DMS153 treated with DMSO at 0.1 percent for 48 hours (cell line): Measurements from ENCODE around the gene MRFAP1.
"Not testable (repeated sequence)": the region's sequence is repeated elsewhere in the genome, so short reads cannot be mapped to it uniquely, and the experiment has no call there.

Experiments
- DNase-seq: peaks from one replicate; lab custom pipeline; 2025; ENCODE audit not compliant: unreplicated experiment; lab: John Stamatoyannopoulos, UW

Gene MRFAP1

DNA sequence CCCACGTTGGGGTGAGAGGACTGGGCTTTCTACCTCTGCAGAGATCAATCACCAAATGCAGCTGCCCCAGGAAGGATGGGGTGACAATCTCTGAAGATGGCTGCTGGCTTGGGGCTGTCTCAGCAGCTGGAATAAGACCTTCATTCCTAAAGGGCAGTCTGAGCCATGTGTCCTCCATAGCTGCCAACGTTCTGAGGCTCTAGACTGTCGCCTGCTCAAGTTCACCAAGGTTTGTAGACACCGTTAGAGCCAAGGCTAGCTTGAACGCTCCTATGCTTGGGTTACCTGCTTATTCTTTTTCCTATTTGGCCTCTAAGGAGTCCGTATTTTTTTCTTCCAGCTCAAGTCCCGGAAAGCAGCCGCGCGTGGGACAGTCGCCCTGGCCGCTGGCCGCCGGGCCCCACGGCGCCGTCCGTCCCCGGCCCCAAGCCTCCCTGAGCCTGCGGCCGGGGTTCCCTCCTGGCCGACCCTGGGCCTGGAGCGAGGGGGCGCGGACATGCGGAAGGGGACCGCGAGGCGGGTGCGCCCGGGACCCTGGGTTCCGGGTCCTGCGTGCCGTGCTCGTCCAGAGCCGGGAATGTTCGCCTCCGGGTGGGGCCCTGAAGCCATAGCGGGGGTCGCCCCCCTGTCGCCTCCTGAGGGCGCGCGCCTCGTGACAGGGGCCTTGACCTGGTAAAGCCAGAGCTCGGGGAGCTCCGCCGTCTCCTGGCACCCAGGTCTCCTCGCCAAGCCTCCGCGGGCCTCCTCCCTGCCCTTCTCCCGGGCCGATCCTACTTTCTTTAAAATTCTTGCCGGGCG, 23.3 kb downstream of the MRFAP1 start:
- no peak for DNase-seq

GRCh38 chr4:6665320-6665654, 24.8 kb downstream of the MRFAP1 start:
- no peak for DNase-seq

- no peak for DNase-seq
Measured at GRCh38 chr4:6668391-6668790, 27.9 kb downstream of the MRFAP1 start.

DNA sequence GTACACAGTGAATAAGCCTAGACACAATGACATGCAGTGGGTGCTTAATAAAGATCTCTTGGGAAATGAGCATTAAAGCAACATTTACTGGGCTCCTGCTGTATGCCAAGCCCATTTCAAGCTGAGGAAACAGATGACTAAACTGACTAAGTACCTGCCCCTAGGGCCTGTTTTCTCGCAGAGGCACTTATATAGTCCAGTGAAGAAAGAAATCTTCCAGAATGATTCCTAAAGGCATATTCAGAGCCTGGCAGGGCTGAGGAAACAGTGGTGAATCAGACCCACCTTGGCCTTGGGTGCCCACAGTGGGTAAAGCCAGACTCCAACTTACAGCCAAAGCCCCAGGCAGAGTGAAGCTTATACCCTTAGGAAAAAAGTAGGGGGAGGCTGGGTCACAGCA, 31.2 kb downstream of the MRFAP1 start:
- no peak for DNase-seq

DNA sequence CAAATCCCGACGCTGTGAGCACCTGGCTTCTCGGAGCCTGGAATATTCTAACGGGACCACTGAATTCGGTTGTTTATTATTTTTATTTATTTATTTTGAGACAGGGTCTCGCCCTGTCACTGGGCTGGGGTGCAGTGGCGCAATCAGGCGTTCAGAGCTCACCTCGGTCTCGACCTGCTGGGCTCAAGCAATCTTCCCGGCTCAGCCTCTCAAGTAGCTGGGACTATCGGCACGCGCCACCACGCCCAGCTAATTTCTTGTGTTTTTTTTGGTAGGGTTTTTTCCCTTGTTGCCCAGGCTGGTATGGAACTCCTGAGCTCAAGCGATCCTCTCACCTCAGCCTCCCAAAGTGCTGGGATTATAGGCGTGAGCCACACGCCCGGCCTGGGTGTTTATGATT, 31.6 kb downstream of the MRFAP1 start:
- no peak for DNase-seq

DNA sequence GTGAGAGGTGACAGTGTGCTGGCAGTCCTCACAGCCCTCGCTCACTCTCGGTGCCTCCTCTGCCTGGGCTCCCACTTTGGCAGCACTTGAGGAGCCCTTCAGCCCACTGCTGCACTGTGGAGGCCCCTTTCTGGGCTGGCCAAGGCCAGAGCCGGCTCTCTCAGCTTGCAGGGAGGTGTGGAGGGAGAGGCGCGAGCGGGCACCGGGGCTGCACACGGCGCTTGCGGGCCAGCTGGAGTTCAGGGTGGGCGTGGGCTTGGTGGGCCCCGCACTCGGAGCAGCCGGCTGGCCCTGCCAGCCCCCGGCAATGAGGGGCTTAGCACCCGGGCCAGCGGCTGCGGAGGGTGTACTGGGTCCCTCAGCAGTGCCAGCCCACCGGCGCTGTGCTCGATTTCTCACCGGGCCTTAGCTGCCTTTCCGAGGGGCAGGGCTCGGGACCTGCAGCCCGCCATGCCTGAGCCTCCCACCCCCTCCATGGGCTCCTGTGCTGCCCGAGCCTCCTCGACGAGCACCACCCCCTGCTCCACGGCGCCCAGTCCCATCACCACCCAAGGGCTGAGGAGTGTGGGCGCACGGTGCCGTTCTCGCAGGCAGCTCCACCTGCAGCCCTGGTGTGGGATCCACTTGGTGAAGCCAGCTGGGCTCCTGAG, 32.2 kb downstream of the MRFAP1 start:
- not testable (repeated sequence) for DNase-seq

DNA sequence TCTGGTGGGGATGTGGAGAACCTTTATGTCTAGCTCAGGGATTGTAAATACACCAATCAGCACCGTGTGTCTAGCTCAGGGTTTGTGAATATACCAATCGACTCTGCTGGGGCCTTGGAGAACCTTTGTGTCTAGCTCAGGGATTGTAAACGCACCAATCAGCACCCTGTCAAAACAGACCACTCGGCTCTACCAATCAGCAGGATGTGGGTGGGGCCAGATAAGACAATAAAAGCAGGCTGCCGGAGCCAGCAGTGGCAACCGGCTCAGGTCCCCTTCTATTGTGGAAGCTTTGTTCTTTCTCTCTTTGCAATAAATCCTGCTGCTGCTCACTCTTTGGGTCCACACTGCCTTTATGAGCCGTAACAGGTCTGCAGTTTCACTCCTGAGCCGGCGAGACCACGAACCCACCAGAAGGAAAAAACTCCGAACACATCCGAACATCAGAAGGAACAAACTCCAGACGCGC, 32.7 kb downstream of the MRFAP1 start:
- not testable (repeated sequence) for DNase-seq

- DNase-seq, result peak; percentile 44
Measured at GRCh38 chr4:6673660-6674499, 33.4 kb downstream of the MRFAP1 start.

DNA sequence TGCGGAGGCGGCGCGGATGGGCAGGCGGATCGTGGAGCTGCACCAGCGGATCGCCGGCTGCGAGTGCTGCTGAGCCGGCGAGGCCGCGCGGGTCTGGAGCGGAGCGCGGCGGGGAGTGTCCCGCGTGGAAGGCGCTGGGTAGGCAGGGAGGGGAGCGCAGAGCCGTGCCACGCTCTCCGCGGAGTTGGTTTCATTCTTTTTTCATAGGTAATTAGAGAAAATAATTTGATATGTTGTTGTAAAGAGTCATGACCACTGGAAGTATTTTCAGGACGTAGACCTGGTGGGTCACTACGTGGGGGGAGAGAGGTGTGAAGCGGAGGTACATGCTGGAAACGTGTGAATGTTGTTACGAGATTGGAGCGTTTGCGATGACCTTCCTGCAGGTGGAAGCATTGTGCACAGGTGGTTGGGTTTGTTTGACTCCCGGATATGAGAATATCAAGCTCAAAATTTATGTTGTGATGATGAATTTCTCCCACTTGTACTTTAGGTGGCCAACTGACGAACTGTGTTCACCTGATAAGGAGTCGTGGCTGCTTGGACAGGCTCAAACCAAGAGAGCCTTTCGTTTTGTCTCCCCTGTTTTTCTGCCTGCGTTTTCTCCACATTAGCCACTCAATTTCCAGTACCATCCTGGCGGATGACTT, 34.1 kb downstream of the MRFAP1 start:
- no peak for DNase-seq

GRCh38 chr4:6676722-6677558, 36.5 kb downstream of the MRFAP1 start:
- DNase-seq, result no peak

DNA sequence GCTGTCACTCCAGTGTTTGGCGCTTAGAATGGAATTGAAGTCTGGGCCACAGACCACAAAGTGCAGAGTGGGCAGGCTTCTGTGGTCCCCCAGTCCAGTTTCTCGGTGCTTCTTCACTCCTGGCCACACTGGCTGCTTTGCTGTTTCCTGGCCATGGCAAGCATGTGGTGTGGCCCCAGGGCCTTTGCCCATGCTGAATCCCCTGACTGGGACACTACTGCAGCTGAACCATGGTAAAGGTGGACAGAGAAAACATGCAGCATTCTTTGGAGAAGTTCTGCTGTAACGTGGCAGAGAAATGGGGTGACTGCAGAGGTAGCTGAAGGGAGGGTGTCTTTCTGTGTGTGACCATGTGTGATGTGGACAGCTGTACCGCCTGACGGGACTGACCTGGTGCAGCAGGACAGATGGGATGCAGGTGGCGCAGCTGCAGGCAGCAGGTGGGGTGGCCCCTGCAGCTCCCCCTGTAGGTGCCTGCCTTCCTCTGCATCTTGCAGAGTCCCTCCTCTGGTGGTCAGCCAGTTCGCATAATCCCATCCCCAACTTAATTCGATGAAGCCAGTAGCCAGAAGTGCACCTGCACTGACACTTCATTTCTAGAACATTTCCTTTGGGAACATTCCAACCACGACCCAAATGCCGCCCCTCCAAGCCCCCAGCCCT, 40.0 kb downstream of the MRFAP1 start:
- DNase-seq, result no peak

GRCh38 chr4:6681191-6681590, 40.7 kb downstream of the MRFAP1 start:
- DNase-seq, result no peak

- no peak for DNase-seq
Measured at GRCh38 chr4:6682862-6683590, 42.5 kb downstream of the MRFAP1 start.

DNA sequence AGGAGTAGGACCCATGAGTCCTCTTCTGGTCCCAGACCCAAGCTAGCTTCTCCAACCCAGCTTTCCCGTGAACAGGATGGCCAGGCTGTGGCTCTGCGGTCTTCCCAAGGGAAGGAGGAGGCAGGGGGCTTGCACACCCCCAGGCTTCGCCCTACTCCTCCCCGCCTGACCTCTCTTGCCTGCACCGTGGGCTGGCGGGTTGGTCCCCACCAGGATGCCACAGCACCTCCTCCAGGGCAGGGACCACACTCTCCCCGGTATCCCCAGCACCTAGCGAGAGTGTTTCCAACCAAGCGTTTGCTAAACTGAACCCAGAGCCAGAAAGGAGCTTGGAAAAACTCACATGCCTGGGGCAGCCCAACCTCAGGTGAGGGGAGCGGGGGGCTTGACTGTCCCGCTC, 44.2 kb downstream of the MRFAP1 start:
- DNase-seq, result no peak

GRCh38 chr4:6686104-6686787, 45.8 kb downstream of the MRFAP1 start:
- no peak for DNase-seq

- no peak for DNase-seq
Measured at GRCh38 chr4:6687947-6688878, 47.7 kb downstream of the MRFAP1 start.

- peak; percentile 11 for DNase-seq
Measured at GRCh38 chr4:6688879-6689505, 48.5 kb downstream of the MRFAP1 start.
